GM06990 (cell line): ENCODE data around the gene ARHGAP26.
A peak's percentile ranks its signal among the peaks of the same experiment; 100 is the strongest.
"Not testable (repeated sequence)": the region's sequence is repeated elsewhere in the genome, so short reads cannot be mapped to it uniquely, and the experiment has no call there.

ENCODE experiments used
- DNase-seq: peaks from one replicate; pipeline ENCODE4 v3.0.0-alpha.2; 2011; ENCODE audit not compliant: insufficient read length; ENCODE audit errors: extremely low read depth
- H3K27me3 ChIP-seq: replicated peaks from 2 replicates; pipeline ENCODE4 v1.6.0; 2011; ENCODE audit warnings: low read length; ENCODE audit not compliant: control insufficient read depth, insufficient read depth
- H3K36me3 ChIP-seq: 2 replicates; pipeline ENCODE4 v1.5.1; 2011; ENCODE audit warnings: low read length; ENCODE audit not compliant: control insufficient read depth, insufficient read depth
- H3K4me3 ChIP-seq: replicated peaks from 2 replicates; pipeline ENCODE4 v1.5.1; 2011; ENCODE audit warnings: low read depth, mild to moderate bottlenecking, control low read depth, low read length
- CTCF ChIP-seq: IDR thresholded peaks from 2 replicates; pipeline ENCODE4 v1.5.1; 2011; ENCODE audit warnings: low read length, control low read depth, mild to moderate bottlenecking, inconsistent platforms; ENCODE audit not compliant: insufficient read depth, poor library complexity, severe bottlenecking

ARHGAP26 gene

GRCh38 chr5:142994218-142994617 lies 224.0 kb downstream of the ARHGAP26 start:
- no peak for DNase-seq
- Histone ChIP-seq H3K4me3 (no peak overlapping the region), H3K36me3 (no peaks in the 10 kb centered on the region), H3K27me3 (no peaks in the 10 kb centered on the region)
- TF ChIP-seq CTCF, result no peak

GRCh38 chr5:142995621-142996020 lies 225.4 kb downstream of the ARHGAP26 start:
- DNase-seq, H3K27me3 ChIP-seq, H3K36me3 ChIP-seq, H3K4me3 ChIP-seq: not testable (repeated sequence)

- no peaks in the 10 kb centered on the region for H3K27me3 ChIP-seq
- no peaks in the 10 kb centered on the region for H3K36me3 ChIP-seq
- no peak overlapping the region for H3K4me3 ChIP-seq
- DNase-seq, result no peak
- TF ChIP-seq CTCF, result no peak
Observed at GRCh38 chr5:142997591-142997990, 227.4 kb downstream of the ARHGAP26 start.

GRCh38 chr5:142998316-142999020 lies 228.3 kb downstream of the ARHGAP26 start:
- Histone ChIP-seq H3K4me3 (peak overlapping the region; percentile 4; the same call in 1 of the 2 replicates), H3K27me3 (no peaks in the 10 kb centered on the region), H3K36me3 (no peaks in the 10 kb centered on the region)
- TF ChIP-seq CTCF, result no peak
- no peak for DNase-seq

- not testable (repeated sequence) for H3K4me3 ChIP-seq, DNase-seq, H3K27me3 ChIP-seq, H3K36me3 ChIP-seq
Observed at GRCh38 chr5:143000551-143000950, 230.4 kb downstream of the ARHGAP26 start.

- Histone ChIP-seq H3K4me3 (peak overlapping the region; percentile 29; the same call in 1 of the 2 replicates), H3K27me3 (no peaks in the 10 kb centered on the region), H3K36me3 (no peaks in the 10 kb centered on the region)
- no peak for TF ChIP-seq CTCF
- no peak for DNase-seq
Observed at GRCh38 chr5:143001764-143002351, 231.7 kb downstream of the ARHGAP26 start.
